ENCODE data around the gene RIPPLY3.

- no peak for TF ChIP-seq HDGF (IDR thresholded peaks at IDR 0.05; ENCODE audit: borderline replicate concordance)
- TF ChIP-seq ELF4 (IDR thresholded peaks at IDR 0.05), result no peak
- no peak for TF ChIP-seq FOXM1 (IDR thresholded peaks at IDR 0.05; ENCODE audit: borderline replicate concordance)
- no peak for TF ChIP-seq FOXA1 (IDR thresholded peaks at IDR 0.05)
- no peak for TF ChIP-seq SP1 (IDR thresholded peaks at IDR 0.05)
- no peak for TF ChIP-seq SUZ12 (IDR thresholded peaks at IDR 0.05)
- no peak for TF ChIP-seq FOXK2 (IDR thresholded peaks at IDR 0.05)
- TF ChIP-seq L3MBTL2 (conservative IDR thresholded peaks at IDR 0.05), result no peak
- no peak for TF ChIP-seq ARNT (IDR thresholded peaks at IDR 0.05)
- no peak for TF ChIP-seq NFRKB (IDR thresholded peaks at IDR 0.05)
- no peak for TF ChIP-seq BHLHE40 (IDR thresholded peaks at IDR 0.05; ENCODE audit: borderline replicate concordance)
These were observed 42.1 kb upstream of the RIPPLY3 start for GRCh38 chr21:36964398-36964797.
